ENCODE data around the gene ACOX2.

Gene ACOX2

GRCh38 chr3:58534592-58535494 lies 2.1 kb downstream of the ACOX2 start:
- TF ChIP-seq GATA2 (IDR thresholded peaks at IDR 0.05; ENCODE audit: low read depth, low read length) (no peak), GATA3 (IDR thresholded peaks at IDR 0.05; ENCODE audit: low read depth, low read length) (no peak)

DNA sequence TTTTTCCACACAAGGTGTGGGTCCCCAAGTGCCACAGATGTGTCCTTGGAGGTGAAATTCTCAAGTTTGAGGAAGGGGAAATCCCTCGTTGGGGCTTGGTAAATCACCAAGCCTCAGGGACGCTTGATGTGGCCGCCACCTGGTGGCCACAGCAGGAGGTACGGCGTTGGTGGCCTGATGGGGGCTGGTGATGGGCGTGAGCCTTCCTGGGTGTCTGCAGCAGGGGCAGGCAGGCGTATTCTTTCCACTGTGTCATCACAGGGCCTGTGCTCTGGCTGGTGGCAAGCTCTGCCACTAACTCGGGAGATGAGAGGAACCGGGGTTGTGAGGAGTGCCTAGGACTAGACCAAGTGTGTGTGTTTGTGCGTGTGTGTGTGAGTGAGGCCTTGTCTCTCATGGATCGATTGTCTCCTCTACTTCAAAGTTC lies 4.2 kb downstream of the ACOX2 start:
- no peak for TF ChIP-seq GATA2 (IDR thresholded peaks at IDR 0.05; ENCODE audit: low read depth, low read length)
- TF ChIP-seq GATA3 (IDR thresholded peaks at IDR 0.05; ENCODE audit: low read depth, low read length) = no peak

DNA sequence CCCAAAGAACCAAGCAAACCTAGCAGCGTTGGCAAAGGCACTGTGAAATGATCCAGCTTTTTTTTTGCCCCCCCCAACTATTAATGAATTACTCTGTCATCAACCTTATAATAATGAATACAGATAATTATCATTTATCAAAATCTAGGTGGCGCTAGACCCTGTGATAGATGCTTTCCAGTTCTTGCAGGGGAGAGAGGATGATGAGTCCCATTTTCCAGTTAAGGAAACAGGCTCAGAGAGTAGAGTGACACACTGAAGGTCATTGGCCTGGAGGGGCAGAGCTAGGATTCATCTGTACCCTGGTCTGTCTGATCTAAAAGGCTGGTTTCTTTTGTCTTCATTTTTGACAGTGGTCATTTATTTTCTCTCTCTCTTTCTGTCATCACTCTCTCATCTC lies 5.0 kb downstream of the ACOX2 start:
- TF ChIP-seq GATA2 (IDR thresholded peaks at IDR 0.05; ENCODE audit: low read depth, low read length) (no peak), GATA3 (IDR thresholded peaks at IDR 0.05; ENCODE audit: low read depth, low read length) (no peak)

GRCh38 chr3:58531555-58531954 lies 5.4 kb downstream of the ACOX2 start:
- TF ChIP-seq GATA3 (IDR thresholded peaks at IDR 0.05; ENCODE audit: low read depth, low read length) (no peak), GATA2 (IDR thresholded peaks at IDR 0.05; ENCODE audit: low read depth, low read length) (no peak)

DNA sequence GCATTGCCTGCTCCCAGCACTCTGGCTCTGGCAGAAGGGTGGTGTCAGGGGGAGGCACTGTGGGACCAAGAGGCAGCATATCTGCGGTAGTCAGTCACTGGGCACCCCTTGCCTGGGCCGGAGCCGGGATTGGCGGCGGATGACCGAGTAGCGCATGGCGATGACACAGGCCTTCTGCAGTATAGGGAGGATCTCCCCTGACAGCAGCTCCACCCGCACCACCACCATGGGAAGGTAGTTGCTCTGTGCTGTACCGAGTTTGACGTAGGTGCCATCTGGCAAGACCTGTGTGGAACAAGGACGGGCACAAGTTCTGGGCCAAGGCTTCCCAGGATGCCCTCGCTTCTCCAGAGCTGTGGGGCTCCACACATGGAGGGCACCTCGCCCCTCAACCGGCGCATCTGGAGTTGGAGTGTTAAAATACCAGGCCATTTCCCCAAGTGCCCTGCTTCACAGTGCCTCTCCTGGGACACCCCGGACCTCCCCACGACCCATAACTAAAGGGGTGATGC lies 6.6 kb downstream of the ACOX2 start:
- no peak for TF ChIP-seq GATA2 (IDR thresholded peaks at IDR 0.05; ENCODE audit: low read depth, low read length)
- TF ChIP-seq GATA3 (IDR thresholded peaks at IDR 0.05; ENCODE audit: low read depth, low read length) = no peak

DNA sequence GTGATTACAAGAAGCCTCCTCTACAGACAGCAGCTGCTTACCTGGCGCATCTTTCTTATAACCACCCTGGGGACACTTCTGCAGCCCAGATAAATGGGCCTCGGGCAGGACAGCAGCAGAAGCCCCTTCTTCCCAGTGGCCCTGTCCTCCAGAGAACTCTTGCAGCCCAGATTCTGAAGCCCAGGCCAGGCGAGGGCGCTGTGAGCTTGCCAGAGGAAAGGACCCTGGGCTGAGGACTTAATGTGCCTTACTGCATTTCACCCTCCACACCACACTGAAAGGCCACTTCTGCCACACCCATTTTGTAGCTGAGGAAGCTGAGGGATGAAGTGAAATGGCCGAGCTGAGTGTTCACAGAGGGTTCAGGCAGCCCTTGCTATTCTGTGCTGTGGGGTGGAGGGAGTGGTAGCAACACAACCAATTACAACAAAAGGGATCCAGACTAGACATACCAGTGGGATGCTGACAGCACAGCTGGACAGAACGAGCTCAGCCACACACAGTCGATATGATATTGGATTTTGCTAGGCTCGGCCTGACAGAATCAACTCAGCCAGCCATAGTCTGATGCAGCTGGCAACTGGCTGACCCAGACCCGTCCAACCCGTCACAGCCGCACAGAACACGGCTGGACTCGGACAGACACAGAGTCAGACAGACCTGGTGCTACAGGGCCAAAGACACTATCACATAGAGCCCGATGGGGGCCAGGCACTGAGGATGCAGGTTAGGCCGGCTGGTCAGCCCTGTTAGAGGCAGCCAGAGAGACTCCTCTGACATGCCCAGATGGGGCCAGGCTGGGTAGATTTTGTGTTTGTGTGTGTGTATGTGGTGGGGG lies 7.3 kb downstream of the ACOX2 start:
- TF ChIP-seq GATA3 (IDR thresholded peaks at IDR 0.05; ENCODE audit: low read depth, low read length) = no peak
- TF ChIP-seq GATA2 (IDR thresholded peaks at IDR 0.05; ENCODE audit: low read depth, low read length) = no peak

GRCh38 chr3:58528629-58529028 lies 8.4 kb downstream of the ACOX2 start:
- TF ChIP-seq GATA2 (IDR thresholded peaks at IDR 0.05; ENCODE audit: low read depth, low read length) = no peak
- no peak for TF ChIP-seq GATA3 (IDR thresholded peaks at IDR 0.05; ENCODE audit: low read depth, low read length)

DNA sequence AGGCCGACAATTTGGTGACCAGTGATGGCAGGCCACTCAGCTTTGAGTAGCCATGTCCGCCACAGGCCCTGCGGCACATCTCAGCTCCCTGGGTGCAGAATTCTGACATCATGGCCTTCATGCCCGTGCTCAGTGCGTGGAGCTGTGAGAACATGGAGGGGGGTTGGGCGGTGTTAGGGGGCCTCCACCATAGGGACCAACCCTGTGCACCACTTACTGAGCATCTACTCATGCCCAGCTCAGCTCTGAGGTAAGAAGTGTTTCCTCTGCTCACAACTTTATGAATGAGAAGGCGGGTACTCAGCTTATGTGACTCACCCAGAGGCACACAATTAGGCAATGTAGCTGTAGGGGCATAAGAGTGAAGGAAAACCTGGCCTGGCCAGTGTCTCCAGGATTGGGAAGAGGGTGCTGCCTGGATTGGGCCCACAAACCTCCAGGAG lies 10.5 kb downstream of the ACOX2 start:
- TF ChIP-seq GATA3 (IDR thresholded peaks at IDR 0.05; ENCODE audit: low read depth, low read length) = no peak
- TF ChIP-seq GATA2 (IDR thresholded peaks at IDR 0.05; ENCODE audit: low read depth, low read length) = no peak

- TF ChIP-seq GATA2 (IDR thresholded peaks at IDR 0.05; ENCODE audit: low read depth, low read length) (no peak), GATA3 (IDR thresholded peaks at IDR 0.05; ENCODE audit: low read depth, low read length) (no peak)
These were observed 12.6 kb downstream of the ACOX2 start for GRCh38 chr3:58524326-58524888.

DNA sequence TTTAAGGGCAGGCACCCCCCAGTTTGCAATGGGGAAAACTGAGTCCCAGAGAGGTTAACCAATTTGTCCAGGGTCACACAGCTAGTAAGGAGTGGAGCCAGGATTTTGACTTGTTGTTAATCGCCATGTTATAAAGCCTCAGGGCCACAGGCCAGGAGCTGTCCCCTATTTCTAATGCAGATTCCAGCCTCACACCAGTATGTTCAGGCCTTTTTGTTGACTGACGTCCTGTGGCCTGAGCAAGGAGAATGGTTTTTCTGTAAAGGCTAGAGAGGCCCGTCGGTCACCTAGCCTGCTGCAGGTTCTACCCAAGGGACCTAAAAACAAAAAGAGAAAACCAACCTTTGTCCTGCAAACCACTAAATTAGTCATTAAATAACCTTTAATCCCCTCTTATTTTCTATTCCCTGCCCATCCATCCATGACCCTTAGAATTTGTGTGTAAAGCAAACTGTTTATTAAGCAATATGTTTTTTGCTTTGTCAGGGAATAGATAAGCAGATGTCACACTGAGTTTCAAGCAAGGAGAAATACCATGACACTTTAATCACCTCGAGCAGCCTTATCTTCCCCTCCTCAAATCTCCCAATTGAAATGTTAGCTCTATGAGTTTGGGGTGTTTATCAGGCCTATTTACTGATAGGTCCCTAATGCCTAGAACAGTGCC lies 14.1 kb downstream of the ACOX2 start:
- TF ChIP-seq GATA3 (IDR thresholded peaks at IDR 0.05; ENCODE audit: low read depth, low read length) (no peak), GATA2 (IDR thresholded peaks at IDR 0.05; ENCODE audit: low read depth, low read length) (no peak)

GRCh38 chr3:58521917-58522631 lies 14.9 kb downstream of the ACOX2 start:
- no peak for TF ChIP-seq GATA2 (IDR thresholded peaks at IDR 0.05; ENCODE audit: low read depth, low read length)
- TF ChIP-seq GATA3 (IDR thresholded peaks at IDR 0.05; ENCODE audit: low read depth, low read length) = no peak

- TF ChIP-seq GATA2 (IDR thresholded peaks at IDR 0.05; ENCODE audit: low read depth, low read length) = no peak
- TF ChIP-seq GATA3 (IDR thresholded peaks at IDR 0.05; ENCODE audit: low read depth, low read length) = no peak
These were observed 15.7 kb downstream of the ACOX2 start for GRCh38 chr3:58521336-58521670.

All from SH-SY5Y (cell line).